Inferior parietal cortex (tissue), 1 donor: ENCODE measurements around the gene MED7.

Experiments
- DNase-seq: peaks from one replicate; pipeline ENCODE4 v3.0.0-alpha.2; 2016; ENCODE audit errors: extremely low spot score

MED7 gene

GRCh38 chr5:157162919-157163510 lies 20.4 kb upstream of the MED7 start:
- no peak for DNase-seq

DNA sequence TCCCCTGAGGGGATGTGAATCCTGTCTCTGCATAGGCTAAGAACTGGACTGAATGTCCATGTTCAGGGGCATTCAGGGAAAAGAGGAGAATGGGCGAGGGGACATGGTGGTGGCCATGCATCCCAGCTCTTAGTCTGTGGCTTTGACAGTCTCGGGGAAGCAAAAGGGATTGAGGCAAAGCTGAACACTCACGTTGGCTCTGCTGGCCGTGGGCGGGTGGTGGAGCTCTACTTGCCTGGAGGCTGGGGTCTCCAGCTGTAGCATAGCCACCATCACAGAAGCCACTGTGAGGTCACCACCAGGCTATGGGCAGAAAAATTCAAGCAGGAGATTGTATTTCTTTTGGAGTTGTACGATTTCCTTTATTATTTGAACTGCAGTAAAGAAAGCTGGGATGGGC lies 19.3 kb upstream of the MED7 start:
- no peak for DNase-seq

- DNase-seq, result no peak
Measured at GRCh38 chr5:157160001-157160400, 17.3 kb upstream of the MED7 start.

- no peak for DNase-seq
Measured at GRCh38 chr5:157159209-157159751, 16.6 kb upstream of the MED7 start.

- DNase-seq, result no peak
Measured at GRCh38 chr5:157157293-157157891, 14.7 kb upstream of the MED7 start.

DNA sequence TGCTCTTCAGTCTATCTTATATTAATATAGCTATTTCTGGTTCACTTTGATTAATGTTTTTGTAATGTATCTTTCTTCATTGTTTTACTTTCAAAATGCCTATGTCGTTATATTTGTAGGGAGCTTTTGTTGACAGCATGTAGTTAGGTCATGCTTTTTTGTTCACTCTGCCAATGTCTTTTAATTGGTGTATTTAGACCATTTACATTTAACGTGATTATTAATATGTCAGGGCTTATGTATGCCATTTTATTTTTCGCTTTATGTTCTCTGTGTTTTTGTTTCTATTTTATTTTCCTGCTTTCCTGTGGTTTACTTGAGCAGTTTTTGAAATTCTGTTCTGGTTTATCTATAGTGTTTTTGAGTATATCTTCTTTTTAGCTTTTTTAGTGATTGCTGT lies 12.6 kb upstream of the MED7 start:
- DNase-seq, result no peak

- no peak for DNase-seq
Measured at GRCh38 chr5:157150995-157151394, 8.3 kb upstream of the MED7 start.

DNA sequence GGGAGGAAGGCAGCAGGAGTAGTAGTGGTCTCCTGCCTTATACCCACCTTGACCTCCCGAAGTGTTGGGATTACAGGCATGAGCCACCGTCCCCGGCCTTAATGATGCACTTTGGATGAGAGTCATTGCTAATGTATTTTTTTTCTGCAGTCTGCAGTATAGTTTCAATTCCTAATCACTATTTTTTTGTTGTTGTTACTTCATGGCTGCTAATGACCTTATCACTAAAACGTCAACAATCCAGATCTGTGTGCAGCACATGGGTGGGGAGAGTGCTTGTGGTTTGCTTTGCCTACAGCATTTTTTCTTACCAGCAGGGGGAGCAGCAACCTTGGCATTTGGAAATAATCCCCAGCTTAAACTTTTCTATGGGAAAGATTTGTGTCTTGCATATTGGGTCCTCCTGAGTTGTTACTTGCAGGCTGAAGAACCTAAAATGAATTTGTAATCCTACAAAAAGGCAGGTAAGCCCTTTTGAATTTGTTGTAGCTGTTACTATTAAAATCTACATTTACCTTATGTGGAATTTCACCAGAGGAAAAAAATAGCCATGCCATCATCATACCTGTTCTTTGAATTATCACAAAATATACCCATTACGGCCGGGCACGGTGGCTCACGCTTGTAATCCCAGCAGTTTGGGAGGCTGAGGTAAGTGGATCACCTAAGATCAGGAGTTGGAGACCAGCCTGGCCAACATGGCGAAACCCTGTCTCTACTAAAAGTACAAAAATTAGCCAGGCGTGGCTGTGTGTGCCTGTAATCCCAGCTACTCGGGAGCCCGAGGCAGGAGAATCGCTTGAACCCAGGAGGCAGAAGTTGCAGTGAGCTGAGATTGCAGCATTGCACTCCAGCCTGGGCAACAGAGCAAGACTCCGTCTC lies 6.3 kb upstream of the MED7 start:
- DNase-seq, result peak; percentile 90

DNA sequence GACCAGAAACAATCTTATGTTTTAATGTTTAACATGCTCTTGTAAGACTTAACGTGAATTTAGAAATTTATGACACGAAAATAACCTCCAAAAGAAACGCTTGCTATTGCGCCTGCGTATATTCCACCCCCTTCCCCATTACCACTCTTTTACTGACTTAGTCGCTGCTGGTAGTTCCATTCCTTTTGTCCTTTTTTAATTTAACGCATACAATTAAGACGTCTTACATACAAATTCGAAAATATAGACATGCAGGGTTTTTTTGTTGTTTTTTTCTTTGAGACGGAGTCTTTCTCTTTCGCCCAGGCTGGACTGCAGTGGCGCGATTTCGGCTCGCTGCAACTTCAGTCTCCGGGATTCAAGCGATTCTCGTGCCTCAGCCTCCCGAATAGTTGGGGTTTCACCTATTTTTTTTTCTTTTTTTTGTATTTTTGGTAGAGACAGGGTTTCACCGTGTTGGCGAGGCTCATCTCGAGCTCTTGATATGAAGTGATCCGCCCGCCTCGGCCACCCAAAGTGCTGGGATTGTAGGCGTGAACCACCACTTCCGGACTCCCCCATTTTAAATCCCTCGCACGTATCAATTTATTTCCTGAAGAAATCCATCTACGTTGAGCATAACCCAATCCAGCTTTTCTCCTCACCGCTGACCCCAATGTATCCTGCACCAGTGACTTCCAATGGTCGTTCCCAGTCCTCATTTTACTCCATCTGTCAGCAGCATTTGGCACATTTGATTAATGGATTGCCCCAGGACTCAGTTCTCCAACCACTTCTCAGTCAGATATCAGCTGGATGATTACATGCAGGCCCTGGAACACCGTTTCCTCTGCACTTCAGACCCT lies 684 bp upstream of the MED7 start:
- no peak for DNase-seq

- DNase-seq, result peak; percentile 37
Measured at GRCh38 chr5:157137691-157138090, 5.0 kb downstream of the MED7 start.

- no peak for DNase-seq
Measured at GRCh38 chr5:157132281-157132612, 10.4 kb downstream of the MED7 start.

DNA sequence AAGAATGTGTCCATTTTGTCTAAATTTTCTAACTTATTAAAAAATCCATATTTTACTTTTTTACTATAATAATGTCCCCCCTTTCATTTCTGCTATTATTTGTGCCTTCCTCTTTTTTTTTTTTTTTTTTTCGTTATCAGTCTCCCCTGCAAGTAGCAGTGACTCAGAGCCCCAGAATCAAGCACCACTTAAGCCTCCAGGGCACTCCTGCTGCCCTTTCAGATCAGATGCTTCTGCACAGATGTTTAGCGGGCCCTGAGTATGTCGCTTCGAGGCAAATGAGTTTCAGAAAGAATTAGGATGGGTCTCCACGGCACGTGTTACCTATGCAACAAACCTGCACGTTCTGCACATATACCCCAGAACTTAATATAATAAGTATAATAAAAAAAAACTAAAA lies 11.7 kb downstream of the MED7 start:
- no peak for DNase-seq

GRCh38 chr5:157121709-157122108 lies 21.0 kb downstream of the MED7 start:
- no peak for DNase-seq

GRCh38 chr5:157120102-157120501 lies 22.6 kb downstream of the MED7 start:
- DNase-seq, result no peak

- no peak for DNase-seq
Measured at GRCh38 chr5:157116483-157116954, 26.1 kb downstream of the MED7 start.

GRCh38 chr5:157115502-157115901 lies 27.2 kb downstream of the MED7 start:
- DNase-seq, result no peak

- DNase-seq, result no peak
Measured at GRCh38 chr5:157115012-157115411, 27.7 kb downstream of the MED7 start.

- no peak for DNase-seq
Measured at GRCh38 chr5:157113002-157113401, 29.7 kb downstream of the MED7 start.

- no peak for DNase-seq
Measured at GRCh38 chr5:157109744-157110143, 32.9 kb downstream of the MED7 start.

- peak; percentile 37 for DNase-seq
Measured at GRCh38 chr5:157108976-157109375, 33.7 kb downstream of the MED7 start, which contains the start of gene HAVCR2. HAVCR2 (minus strand) TSS chr5:157109044; CDS start chr5:157108983, 61 bp downstream.

DNA sequence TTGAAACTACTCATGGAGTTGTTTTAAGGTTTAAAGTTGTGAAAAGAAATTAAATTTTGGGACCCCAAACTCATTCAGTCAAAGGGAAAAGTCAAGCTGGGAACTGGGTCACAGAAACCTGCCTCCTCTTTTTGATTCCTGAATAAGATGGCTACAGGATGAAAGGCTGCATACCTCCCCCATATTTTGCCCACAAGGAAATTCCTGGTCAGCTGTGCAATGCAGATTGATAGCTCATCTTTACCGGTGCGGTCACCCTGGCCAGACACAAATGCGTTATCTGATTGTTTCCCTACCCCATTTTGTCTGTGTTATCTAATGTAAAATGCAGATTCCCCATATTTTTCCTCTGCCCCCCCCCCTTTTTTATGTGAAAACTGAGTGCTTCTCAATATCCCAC lies 35.2 kb downstream of the MED7 start:
- no peak for DNase-seq
